ENCODE results near the gene IRX2.

Gene IRX2

GRCh38 chr5:2746561-2747032 is 4.9 kb downstream of the IRX2 start:
- in situ Hi-C loops (cut with HindIII; ENCODE audit: low pct_ligation_motif_present, low pct_unique_long_range_greater_than_20kb, low sequenced_read_pairs) = no loop called here
- peak; percentile 5 for DNase-seq

- no peak for DNase-seq
- in situ Hi-C loops (cut with HindIII; ENCODE audit: low pct_ligation_motif_present, low pct_unique_long_range_greater_than_20kb, low sequenced_read_pairs) = no loop called here
Measured at GRCh38 chr5:2744485-2744884, 7.0 kb downstream of the IRX2 start.

GRCh38 chr5:2742921-2743679 is 8.4 kb downstream of the IRX2 start:
- in situ Hi-C loops (cut with HindIII; ENCODE audit: low pct_ligation_motif_present, low pct_unique_long_range_greater_than_20kb, low sequenced_read_pairs) = no loop called here
- no peak for DNase-seq

GRCh38 chr5:2741956-2742355 is 9.5 kb downstream of the IRX2 start:
- DNase-seq = no peak

GRCh38 chr5:2740876-2741555 is 10.5 kb downstream of the IRX2 start:
- no peak for DNase-seq
- in situ Hi-C loops (cut with HindIII; ENCODE audit: low pct_ligation_motif_present, low pct_unique_long_range_greater_than_20kb, low sequenced_read_pairs) = no loop called here

More at GRCh38 chr5:2741956-2742355, 9.5 kb downstream of the IRX2 start:
- in situ Hi-C loops (cut with HindIII; ENCODE audit: low pct_ligation_motif_present, low pct_unique_long_range_greater_than_20kb, low sequenced_read_pairs) = no loop called here

GRCh38 chr5:2740051-2740875 is 11.2 kb downstream of the IRX2 start:
- DNase-seq = no peak
- in situ Hi-C loops (cut with HindIII; ENCODE audit: low pct_ligation_motif_present, low pct_unique_long_range_greater_than_20kb, low sequenced_read_pairs) = no loop called here

GRCh38 chr5:2739360-2740050 is 12.0 kb downstream of the IRX2 start:
- peak; percentile 21 for DNase-seq
- in situ Hi-C loops (cut with HindIII; ENCODE audit: low pct_ligation_motif_present, low pct_unique_long_range_greater_than_20kb, low sequenced_read_pairs) = no loop called here

GRCh38 chr5:2738700-2739359 is 12.6 kb downstream of the IRX2 start:
- DNase-seq = no peak
- in situ Hi-C loops (cut with HindIII; ENCODE audit: low pct_ligation_motif_present, low pct_unique_long_range_greater_than_20kb, low sequenced_read_pairs) = no loop called here

GRCh38 chr5:2738156-2738699 is 13.2 kb downstream of the IRX2 start:
- in situ Hi-C loops (cut with HindIII; ENCODE audit: low pct_ligation_motif_present, low pct_unique_long_range_greater_than_20kb, low sequenced_read_pairs) = no loop called here
- no peak for DNase-seq

- in situ Hi-C loops (cut with HindIII; ENCODE audit: low pct_ligation_motif_present, low pct_unique_long_range_greater_than_20kb, low sequenced_read_pairs) = no loop called here
- no peak for DNase-seq
Measured at GRCh38 chr5:2737273-2738155, 14.0 kb downstream of the IRX2 start.

GRCh38 chr5:2736872-2737271 is 14.6 kb downstream of the IRX2 start:
- DNase-seq = no peak
- in situ Hi-C loops (cut with HindIII; ENCODE audit: low pct_ligation_motif_present, low pct_unique_long_range_greater_than_20kb, low sequenced_read_pairs) = no loop called here

- in situ Hi-C loops (cut with HindIII; ENCODE audit: low pct_ligation_motif_present, low pct_unique_long_range_greater_than_20kb, low sequenced_read_pairs) = no loop called here
- no peak for DNase-seq
Measured at GRCh38 chr5:2735996-2736395, 15.5 kb downstream of the IRX2 start.

GRCh38 chr5:2732850-2733249 is 18.6 kb downstream of the IRX2 start:
- in situ Hi-C loops (cut with HindIII; ENCODE audit: low pct_ligation_motif_present, low pct_unique_long_range_greater_than_20kb, low sequenced_read_pairs) = no loop called here

GRCh38 chr5:2732004-2732403 is 19.5 kb downstream of the IRX2 start:
- DNase-seq = no peak
- in situ Hi-C loops (cut with HindIII; ENCODE audit: low pct_ligation_motif_present, low pct_unique_long_range_greater_than_20kb, low sequenced_read_pairs) = no loop called here

More at GRCh38 chr5:2732850-2733249, 18.6 kb downstream of the IRX2 start:
- DNase-seq = no peak

- in situ Hi-C loops (cut with HindIII; ENCODE audit: low pct_ligation_motif_present, low pct_unique_long_range_greater_than_20kb, low sequenced_read_pairs) = no loop called here
- DNase-seq = no peak
Measured at GRCh38 chr5:2729189-2729588, 22.3 kb downstream of the IRX2 start.

- in situ Hi-C loops (cut with HindIII; ENCODE audit: low pct_ligation_motif_present, low pct_unique_long_range_greater_than_20kb, low sequenced_read_pairs) = no loop called here
- no peak for DNase-seq
Measured at GRCh38 chr5:2727550-2727949, 23.9 kb downstream of the IRX2 start.

Data from ACHN (cell line).